ENCODE results near the gene PAK4. TPM values are rescaled to one million over a fixed set of nuclear protein-coding genes. Genes with fewer than 3 reads are reported as not detected.
A peak's percentile ranks its signal among the peaks of the same experiment; 100 is the strongest.

The PAK4 gene
- 10 to 100 TPM in 1 of 4 donors, 1 to 10 TPM in 3; 6.1 to 16.3 (median 7.5) TPM for total RNA-seq

DNA sequence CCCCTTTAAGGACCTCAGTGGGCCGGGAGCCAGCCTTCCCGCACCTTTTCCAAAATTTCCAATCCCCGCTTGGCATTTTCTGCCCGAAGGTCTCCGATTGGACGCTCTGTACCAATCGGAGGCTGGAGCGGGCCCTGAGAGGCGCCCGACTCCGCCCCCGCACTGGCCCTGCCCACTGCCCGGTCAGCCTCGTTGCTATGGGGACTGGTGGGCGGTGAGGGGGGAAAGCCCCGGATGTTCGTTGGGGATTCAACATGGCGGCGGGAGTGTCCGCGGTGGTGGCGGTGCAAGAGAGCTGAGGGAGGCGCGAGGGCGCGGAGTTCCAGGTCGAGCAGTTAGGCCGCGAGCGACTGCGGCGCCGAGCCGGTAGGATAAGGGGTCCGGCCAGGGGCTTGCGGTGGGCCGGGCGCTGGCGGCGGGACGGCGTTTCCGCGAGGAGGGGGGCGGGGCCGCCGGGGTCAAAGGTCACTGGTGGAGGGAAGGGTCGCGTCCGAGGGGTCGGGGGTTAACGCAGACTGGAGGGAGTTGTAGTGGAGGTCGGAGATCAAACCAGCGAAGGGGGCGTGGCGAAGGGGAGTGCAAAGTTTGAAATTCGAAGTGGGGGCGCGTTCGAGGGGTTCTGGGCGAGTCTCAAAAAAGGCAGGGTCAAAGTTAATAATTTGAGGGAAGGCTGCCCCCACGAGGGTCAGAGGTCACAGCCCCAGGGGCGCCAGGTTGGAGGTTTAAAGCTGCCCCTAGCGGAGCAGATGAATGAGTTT lies at the start of gene PAK4:
PAK4 (plus strand) TSS at position 233 of the 758 bp plus-strand sequence. CDS start 43,768 bp downstream, outside the sequence.
- Histone ChIP-seq H3K4me3 (peak within 1 kb of the TSS; percentile 60 to 94), H3K36me3 (no peaks in the 10 kb centered on the region), H3K27ac (peak within 1 kb of the TSS; percentile 17 to 90 (median 84)), H3K27me3 (peaks cover 4% of the 10 kb centered on the region), H3K9me3 (no peaks in the 10 kb centered on the region), H3K4me1 (peaks cover 0 to 61% (median 29%) of the 10 kb centered on the region in 3 donors)
- peak; percentile 100 for ATAC-seq
- 0 to 1% methylated on average over 4 to 21 of the region's 64 CpGs for WGBS, 2 donors (ENCODE audit: low coverage in 1 of 2)
- TF ChIP-seq POLR2A (IDR thresholded peaks at IDR 0.05), result peak; percentile 32 to 42
- TF ChIP-seq, protein P1, sequence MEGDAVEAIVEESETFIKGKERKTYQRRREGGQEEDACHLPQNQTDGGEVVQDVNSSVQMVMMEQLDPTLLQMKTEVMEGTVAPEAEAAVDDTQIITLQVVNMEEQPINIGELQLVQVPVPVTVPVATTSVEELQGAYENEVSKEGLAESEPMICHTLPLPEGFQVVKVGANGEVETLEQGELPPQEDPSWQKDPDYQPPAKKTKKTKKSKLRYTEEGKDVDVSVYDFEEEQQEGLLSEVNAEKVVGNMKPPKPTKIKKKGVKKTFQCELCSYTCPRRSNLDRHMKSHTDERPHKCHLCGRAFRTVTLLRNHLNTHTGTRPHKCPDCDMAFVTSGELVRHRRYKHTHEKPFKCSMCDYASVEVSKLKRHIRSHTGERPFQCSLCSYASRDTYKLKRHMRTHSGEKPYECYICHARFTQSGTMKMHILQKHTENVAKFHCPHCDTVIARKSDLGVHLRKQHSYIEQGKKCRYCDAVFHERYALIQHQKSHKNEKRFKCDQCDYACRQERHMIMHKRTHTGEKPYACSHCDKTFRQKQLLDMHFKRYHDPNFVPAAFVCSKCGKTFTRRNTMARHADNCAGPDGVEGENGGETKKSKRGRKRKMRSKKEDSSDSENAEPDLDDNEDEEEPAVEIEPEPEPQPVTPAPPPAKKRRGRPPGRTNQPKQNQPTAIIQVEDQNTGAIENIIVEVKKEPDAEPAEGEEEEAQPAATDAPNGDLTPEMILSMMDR (IDR thresholded peaks at IDR 0.05), result no peak
- no peak for TF ChIP-seq EP300 (IDR thresholded peaks at IDR 0.05)
- TF ChIP-seq POLR2AphosphoS5 (IDR thresholded peaks at IDR 0.05), result peak; percentile 67

DNA sequence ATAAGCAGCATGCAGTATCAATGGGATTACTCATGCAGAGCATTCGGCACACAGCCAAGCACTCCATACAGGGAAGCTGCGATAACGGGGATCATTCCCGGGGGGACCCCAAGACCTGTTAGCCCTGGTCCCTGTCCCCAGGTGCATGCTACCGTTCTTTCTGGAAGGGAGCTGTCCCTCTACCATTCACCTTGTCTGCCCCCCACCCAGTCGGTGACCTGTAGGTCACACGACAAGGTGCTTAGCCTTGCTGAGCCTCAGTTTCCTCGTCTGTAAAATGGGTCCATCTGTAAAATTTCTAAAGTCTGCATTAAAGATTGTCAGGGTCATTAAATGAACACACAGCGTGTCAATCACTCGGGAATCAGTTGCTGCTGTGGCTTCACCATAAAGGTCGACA lies 48.3 kb upstream of the PAK4 start:
- no peak overlapping the region for H3K4me3 ChIP-seq
- TF ChIP-seq POLR2AphosphoS5 (IDR thresholded peaks at IDR 0.05) (no peak), POLR2A (IDR thresholded peaks at IDR 0.05) (no peak), EP300 (IDR thresholded peaks at IDR 0.05) (no peak)
- TF ChIP-seq, protein P1 (IDR thresholded peaks at IDR 0.05), result no peak
- no peaks in the 10 kb centered on the region for H3K9me3 ChIP-seq
- no peak for ATAC-seq
- no peaks in the 10 kb centered on the region for H3K4me1 ChIP-seq
- H3K27ac ChIP-seq, result no peak overlapping the region
- H3K27me3 ChIP-seq, result peaks cover 88% of the 10 kb centered on the region
- no peaks in the 10 kb centered on the region for H3K36me3 ChIP-seq
- 87 to 90% methylated on average over 5 to 10 of the region's 11 CpGs for WGBS, 2 donors (ENCODE audit: low coverage in 1 of 2)

DNA sequence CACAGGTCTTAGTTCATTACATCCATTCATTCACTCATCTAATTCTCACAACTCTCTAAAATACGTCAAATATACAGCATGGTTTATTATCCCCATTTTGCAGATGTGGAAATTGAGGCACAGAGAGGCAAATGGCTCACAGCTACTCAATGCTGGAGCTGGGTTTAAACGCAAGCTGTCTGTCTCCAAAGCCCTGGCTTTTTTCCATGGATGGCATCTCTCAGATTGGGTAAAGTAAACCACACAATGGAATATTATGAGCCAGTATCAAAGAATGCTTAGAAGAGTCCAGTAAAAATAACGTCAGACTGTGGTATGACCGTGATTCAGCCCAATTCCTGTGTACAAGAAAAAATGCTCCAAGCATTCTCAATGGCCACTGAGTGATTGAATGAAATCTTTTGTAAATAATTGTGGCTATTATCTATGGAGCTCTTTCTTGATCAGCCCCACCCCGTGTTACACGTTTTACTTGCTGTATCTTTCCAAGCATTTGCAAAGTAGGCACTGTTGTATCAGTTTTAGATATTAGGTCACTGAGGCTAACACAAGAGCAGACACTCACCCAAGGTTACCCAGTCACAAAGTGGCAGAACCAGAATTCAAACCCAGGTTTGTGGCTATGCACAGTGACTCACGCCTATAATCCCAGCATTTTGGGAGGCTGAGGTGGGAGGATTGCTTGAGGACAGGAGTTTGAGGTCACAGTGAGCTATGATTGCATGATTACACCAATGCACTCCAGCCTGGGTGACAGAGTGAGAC lies 47.0 kb upstream of the PAK4 start:
- TF ChIP-seq POLR2AphosphoS5 (IDR thresholded peaks at IDR 0.05), result no peak
- TF ChIP-seq, protein P1 (IDR thresholded peaks at IDR 0.05), result no peak
- TF ChIP-seq EP300 (IDR thresholded peaks at IDR 0.05), result no peak
- no peak for TF ChIP-seq POLR2A (IDR thresholded peaks at IDR 0.05)
- peaks cover 0 to 4% (median 0%) of the 10 kb centered on the region in 3 donors for H3K4me1 ChIP-seq
- H3K27ac ChIP-seq, result no peak overlapping the region
- H3K27me3 ChIP-seq, result peaks cover 92% of the 10 kb centered on the region
- H3K4me3 ChIP-seq, result no peak overlapping the region
- WGBS, 2 donors (ENCODE audit: low coverage in 1 of 2), result 52% methylated on average over 6 to 7 of the region's 7 CpGs
- H3K9me3 ChIP-seq, result no peaks in the 10 kb centered on the region
- no peaks in the 10 kb centered on the region for H3K36me3 ChIP-seq
- ATAC-seq, result no peak

DNA sequence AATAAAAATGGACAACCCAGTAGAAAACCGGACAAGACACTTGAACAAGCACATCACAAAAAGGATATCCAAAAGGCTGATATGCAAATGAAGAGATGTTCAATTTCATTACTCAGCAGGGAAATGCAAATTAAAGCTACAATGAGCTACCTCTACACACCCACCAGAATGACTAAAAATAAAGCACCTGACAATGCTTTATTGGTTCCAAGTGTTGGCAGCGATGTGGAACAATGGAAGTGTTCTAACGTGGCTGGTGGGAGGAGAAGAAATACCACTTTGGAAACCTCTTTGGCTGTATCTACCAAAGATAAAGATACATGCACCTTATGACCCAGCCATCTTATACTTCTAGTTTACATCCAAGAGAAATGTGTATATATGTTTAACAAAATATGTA lies 45.2 kb upstream of the PAK4 start:
- no peak overlapping the region for H3K4me3 ChIP-seq
- TF ChIP-seq EP300 (IDR thresholded peaks at IDR 0.05) (no peak), POLR2A (IDR thresholded peaks at IDR 0.05) (no peak), POLR2AphosphoS5 (IDR thresholded peaks at IDR 0.05) (no peak)
- TF ChIP-seq, protein P1 (IDR thresholded peaks at IDR 0.05), result no peak
- peaks cover 95% of the 10 kb centered on the region for H3K27me3 ChIP-seq
- H3K4me1 ChIP-seq, result peaks cover 0 to 13% (median 0%) of the 10 kb centered on the region in 3 donors
- H3K36me3 ChIP-seq, result no peaks in the 10 kb centered on the region
- H3K9me3 ChIP-seq, result no peaks in the 10 kb centered on the region
- WGBS, 2 donors (ENCODE audit: low coverage in 1 of 2), result 41 to 70% methylated on average over 3 of the region's 3 CpGs
- no peak overlapping the region for H3K27ac ChIP-seq
- ATAC-seq, result no peak

All from gastroesophageal sphincter (tissue), 4 donors.